ENCODE measurements around the gene ACP1.

The ACP1 gene

DNA sequence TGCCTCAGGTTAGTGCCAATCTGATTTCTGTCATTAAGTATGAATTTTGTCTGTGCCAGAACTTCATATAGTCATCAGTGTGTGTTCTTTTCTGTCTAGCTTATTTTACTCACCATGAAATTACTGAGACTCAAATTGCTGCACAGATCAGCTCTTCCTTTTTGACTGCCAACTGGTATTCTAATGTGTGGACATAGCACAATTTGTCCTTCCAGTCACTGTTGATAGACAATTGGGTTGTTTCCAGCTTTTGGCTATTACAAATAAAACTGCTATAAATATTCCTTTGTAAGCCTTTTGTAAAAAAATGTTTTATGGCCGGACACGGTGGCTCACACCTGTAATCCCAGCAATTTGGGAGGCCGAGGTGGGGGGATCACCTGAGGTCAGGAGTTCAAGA is 8.7 kb upstream of the ACP1 start:
- no peak for DNase-seq

DNA sequence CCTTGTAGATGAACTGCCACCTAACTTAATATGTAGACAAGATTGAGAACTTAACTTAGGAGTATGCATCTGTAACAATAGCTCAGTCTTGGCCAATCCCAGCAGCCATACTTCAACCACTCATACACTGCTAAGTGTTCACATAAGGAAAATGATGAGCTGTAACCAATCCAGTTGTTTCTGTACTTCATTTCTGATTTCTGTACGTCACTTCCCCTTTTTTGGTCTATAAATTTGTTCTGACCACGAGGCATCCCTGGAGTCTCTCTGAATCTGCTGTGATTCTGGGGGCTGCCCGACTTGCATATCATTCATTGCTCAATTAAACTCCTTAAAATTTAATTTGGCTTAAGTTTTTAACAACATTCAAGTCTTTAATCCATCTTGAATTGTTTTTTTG is 7.3 kb upstream of the ACP1 start:
- DNase-seq = no peak

- DNase-seq = no peak
Observed at GRCh38 chr2:257842-258241, 6.9 kb upstream of the ACP1 start.

DNA sequence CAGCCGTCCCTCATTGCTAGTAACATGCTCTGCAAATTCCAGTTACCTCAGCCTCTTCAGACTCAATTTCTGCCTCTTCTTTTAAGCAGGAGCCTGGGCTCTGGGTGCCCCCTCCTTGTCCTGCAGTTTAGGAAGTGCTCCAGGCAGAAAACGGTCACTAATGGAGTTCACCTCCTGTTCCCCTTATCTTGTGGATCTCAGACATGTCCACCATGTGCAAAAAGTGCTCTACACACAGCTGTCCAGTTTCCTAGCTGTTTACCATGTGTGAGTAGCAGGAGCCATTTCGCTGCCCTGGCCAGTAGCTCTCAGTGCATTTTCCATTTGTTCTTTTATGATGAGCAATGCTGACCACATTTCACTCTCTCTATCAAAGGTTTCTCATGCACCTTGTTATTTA is 5.8 kb upstream of the ACP1 start:
- no peak for DNase-seq

DNA sequence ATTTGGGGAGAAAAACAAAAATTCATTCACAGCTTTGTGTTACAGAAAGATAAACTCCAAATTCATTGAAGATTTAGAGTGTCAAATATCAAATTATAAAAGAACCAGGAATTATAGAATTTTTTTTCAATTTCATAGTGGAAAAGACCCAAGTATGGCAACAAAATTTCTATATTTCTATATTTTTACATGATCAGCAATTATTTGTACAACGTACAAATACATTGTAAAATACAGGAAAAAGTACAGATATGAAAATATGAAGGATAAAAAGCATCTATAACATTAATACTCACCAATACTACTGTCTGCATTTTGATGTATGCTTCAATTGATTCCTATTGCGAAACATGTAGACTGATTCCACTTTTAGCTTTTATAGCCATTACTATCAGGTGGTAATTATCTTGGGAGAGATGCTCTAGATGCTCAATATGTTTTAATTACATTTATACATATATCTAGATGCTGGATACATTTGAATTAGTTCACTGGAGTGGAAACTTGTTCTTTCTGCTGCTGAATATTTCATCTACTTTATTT is 4.9 kb upstream of the ACP1 start:
- DNase-seq = no peak

DNA sequence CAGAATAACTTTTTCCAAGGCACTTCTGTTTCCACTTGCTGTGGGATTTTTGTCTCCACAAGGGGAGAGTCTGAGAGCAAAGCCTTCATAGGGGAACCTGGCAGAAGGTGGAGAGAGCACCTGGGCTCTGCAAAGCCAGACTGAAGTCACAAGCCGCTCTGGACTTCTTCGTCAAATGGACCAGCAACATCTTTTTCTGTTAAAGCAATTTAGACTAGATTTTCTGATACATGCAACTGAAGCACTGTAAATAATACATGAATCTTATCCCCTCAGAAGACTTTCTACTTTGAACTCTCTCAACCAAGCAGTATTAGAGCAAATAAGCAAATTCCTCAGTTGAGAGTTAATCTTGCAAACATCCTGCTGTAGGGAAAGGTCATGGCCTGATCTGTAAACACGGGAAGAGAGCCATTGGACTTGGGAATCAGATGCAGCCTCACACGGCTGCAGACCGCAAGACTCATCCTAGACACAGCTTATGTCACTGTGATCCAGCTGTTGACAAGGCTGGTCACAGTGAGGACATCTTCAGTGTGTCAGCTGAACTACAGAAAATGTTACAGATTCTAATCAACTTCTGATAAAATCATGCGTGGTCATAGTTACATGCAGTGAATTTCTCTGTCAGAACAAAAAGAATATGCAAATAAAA is 4.1 kb upstream of the ACP1 start:
- no peak for DNase-seq

GRCh38 chr2:262117-262516 is 2.6 kb upstream of the ACP1 start:
- no peak for DNase-seq

GRCh38 chr2:263022-263738 is 1.6 kb upstream of the ACP1 start:
- DNase-seq = no peak

- no peak for DNase-seq
Observed at GRCh38 chr2:263774-264492, 814 bp upstream of the ACP1 start, which contains the start of gene SH3YL1. SH3YL1 (minus strand) TSS chr2:264032; CDS start chr2:263984, 48 bp downstream.

- no peak for DNase-seq
Observed at GRCh38 chr2:268323-268722, 3.6 kb downstream of the ACP1 start.

DNA sequence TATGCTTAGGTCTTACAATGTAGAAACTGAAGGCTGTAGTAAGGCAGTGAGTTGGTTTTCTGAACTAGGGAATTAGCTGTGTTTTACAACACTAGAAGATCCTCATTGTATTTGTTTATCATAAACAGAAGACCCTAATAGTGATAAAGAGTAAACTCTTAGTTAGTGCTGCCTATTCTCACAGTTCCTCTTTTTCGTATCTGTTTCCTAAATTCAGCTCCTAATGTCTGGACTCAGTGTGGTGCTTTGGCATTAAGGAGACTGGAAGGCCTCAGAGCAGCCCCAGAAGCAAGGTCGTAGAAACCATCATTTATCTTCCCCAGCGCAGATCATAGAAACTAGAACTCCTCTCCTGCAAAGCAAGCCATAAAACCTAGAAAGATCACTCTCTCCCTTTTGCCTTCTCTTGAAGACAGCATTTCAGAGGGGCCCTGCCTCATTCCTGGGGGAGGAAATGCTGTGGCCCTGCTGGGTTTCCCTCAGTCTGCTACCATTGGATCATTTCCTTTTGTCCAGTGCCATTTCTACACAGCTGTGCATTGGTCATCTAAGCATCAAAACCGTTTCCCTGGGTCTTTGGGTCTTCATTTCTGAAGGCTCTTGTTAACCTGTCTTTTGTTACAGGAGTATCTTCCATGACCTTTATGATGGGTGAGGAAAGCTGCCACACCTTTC is 4.7 kb downstream of the ACP1 start:
- no peak for DNase-seq

GRCh38 chr2:270861-271260 is 6.1 kb downstream of the ACP1 start:
- DNase-seq = no peak

DNA sequence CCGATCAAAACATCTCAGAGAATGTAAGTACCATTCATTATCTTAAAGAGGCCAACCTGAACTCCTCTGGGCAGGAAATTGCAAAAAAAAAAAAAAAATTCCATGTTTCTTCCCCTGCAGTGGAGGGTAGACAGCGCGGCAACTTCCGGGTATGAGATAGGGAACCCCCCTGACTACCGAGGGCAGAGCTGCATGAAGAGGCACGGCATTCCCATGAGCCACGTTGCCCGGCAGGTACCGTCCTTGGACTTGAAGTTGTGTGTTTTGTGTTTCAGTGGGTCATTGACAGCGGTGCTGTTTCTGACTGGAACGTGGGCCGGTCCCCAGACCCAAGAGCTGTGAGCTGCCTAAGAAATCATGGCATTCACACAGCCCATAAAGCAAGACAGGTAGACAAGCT is 7.2 kb downstream of the ACP1 start:
- no peak for DNase-seq

- DNase-seq = no peak
Observed at GRCh38 chr2:273333-273732, 8.6 kb downstream of the ACP1 start.

DNA sequence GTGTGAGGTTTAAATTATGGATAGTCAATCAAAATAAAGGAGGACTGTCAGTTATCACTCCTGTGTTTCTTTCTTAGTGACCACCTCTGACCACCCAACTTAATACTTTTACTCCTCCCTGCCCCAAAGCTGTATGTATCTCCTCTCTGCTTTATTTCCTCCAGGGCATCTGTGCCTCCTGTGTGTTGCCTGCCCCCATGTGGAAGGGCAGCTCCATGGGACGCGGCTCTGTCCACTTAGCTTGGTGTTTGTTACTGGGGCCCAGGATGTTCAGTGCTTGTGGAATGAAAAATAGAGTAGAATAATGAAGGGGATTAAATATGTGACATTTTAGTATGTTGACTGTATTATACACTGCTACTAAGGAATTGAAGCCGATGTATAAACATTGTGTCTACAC is 9.8 kb downstream of the ACP1 start:
- DNase-seq = no peak

DNA sequence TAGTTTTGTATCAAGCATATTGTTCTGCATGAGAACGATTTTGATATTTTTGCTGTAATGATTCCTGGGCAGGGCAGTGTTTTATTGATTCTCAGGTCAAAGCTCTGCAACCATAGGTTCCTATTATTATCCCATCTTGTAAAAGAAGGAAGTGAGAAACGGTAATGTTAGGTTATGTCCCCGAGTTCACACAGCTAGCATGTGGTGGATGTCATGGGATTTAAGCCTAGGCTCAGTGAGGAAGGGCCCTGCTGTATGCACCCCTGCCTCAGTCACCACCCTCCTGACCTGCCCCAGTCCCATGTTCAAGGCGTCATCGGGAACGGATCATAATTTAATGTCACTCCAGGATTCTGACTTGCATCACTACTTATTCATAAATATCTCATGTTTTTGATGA is 10.7 kb downstream of the ACP1 start:
- no peak for DNase-seq

DNA sequence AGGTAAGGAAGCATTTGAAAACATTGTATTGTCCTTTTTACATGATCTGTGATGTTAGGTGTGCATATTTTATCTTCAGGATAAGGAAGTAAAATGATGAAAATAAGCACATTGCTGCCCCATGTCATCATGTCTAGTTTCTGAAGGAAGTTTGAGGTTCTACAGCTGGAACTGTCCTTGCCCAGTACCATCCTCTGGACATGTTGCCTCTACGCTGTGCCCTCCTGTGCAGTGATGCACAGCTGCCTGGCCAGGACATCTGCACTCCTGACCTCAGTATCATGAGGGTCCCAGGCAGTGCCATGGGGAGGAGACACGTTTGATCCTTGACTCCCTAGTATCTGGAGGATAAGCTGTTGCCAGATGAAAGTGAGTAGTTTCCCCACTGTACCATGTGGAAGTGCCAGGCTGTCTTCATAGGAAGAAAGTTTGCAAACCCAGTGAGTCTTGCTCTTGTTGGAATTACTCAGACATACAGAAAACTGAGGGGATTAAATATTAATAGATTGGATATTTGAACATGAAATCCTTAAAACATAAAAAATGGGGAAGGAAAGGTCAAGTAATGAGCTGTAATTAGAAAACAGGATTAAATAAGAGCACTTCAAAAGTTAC is 13.7 kb downstream of the ACP1 start:
- DNase-seq = no peak

DNA sequence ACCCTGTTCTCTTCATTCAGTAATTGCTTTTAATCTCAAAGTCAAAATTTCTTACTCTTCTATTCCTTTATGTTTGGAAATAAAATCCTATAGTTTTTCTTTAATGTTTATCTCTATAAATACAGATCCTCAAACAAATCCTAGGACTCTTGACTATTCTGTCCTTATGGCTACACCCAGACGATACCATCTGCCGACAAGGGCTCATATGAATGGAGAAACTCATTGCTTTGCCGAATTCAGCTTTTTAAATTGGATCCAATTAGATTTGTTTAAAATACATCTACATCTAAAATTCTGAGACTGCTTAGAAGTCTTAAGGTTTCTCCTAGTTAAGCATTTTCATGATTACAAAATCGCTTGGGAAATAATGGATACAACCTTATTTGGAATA is 14.2 kb downstream of the ACP1 start:
- no peak for DNase-seq

DNA sequence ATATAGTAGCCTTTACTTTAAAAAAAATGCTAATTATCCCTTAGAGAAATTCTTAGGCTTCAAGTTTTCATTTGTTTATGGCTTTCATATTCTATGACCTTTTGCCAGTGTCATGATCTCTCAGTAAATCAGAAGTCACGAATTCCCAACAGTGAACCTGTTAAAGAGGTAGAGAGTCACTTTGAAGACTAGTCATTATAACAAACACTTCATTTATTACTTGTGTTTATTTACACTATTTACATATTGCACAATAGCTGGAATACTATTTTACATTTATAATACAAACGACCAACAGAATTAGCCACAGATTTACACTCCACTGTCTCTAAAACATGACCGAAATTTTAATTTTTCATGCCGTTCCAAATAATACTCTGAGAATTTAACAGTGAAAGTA is 14.6 kb downstream of the ACP1 start:
- DNase-seq = no peak

GRCh38 chr2:279956-280649 is 15.4 kb downstream of the ACP1 start:
- DNase-seq = no peak

DNA sequence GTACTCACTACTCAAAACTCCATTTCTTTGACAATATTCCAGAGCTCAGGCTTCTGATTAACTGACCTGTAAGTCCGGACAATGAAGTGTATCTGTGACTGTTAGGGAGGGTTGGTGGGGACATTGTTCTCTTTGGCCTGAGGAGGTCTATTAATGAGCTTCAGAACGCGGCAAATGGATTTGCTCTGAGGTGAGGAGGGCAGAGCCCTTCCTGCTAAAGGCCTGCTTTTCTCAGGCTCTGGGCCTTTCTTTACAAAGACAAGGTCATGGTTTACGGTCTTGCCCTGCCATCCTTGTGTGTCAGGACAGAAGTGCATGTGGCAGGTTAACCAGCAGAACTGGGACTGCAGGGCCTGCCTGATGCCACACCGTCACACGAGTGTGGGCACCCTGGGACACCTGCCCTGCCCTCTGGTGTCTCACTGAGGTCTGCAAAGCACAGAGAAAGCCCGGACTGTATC is 15.9 kb downstream of the ACP1 start:
- no peak for DNase-seq

DNA sequence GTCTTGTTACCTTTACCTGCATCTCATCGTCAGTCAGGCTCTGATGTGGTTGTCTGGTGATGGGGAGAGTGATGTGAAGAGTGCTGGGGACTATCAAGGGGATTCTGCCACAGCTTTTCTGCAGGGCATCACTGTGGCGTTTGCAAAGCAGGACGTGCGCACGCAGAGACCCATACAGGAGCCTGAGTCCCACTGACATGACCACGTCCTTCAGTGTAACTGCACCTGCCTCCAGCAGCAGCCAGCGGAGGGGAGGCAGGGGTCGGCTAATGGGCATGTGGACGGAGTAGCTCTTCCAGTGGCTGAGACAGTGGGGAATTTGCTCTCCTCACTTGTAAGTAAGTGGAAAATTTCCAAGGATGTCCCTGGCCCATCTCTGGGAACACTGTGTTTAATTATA is 16.6 kb downstream of the ACP1 start:
- DNase-seq = no peak
